NCI-H345 treated with DMSO at 0.1 percent for 48 hours (cell line): ENCODE data around the gene CBX6.

ENCODE experiments used
- DNase-seq: peaks from one replicate; lab custom pipeline; 2025; ENCODE audit not compliant: unreplicated experiment; lab: John Stamatoyannopoulos, UW

Gene CBX6

DNA sequence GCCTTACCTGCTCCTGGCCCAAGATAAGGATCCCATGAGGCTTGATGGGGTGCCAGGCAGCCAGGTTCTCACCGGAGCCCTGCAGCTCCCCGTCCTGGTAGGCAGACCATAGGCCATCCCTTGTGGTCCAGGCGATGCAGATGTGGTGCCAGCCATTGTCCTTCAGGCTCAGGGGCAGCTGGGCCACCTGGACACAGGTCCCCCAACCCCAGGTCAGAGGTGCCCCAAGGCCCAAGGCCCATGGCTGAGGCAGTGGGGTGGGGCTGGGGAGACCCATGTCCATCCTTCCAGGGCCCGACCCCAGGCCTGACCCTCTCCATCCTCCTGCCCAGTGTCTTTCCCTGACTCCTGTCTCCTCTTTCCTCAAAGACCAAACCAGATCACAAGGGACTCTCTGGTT is 48.9 kb downstream of the CBX6 start:
- DNase-seq, result no peak

GRCh38 chr22:38820020-38820419 is 52.0 kb downstream of the CBX6 start:
- no peak for DNase-seq

DNA sequence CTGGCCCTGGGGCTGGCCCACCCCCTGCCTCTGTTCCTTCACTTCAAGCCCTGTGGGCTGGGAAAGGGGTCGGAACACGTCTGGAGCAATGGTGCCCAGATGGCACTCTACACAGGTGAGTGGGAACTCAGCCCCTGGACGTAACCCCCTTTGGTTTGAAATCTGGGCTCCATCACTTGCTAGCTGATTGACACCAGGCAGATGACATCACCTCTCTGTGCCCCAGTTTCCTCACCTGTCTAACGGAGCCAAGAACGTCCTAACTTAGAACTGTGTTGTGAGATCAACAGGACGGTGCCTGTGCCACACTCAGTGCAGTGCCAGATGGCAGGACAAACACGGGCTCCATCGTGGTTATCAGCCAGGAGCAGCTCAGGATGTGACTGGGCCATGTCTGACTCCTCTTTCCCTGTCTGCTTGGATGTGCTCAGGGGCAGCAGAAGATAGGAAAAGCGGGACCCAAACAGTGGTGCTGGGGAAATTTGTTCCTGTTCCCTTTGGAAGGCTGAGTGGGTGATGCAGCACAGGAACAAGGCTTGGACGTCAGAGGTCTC is 52.6 kb downstream of the CBX6 start:
- DNase-seq, result no peak

DNA sequence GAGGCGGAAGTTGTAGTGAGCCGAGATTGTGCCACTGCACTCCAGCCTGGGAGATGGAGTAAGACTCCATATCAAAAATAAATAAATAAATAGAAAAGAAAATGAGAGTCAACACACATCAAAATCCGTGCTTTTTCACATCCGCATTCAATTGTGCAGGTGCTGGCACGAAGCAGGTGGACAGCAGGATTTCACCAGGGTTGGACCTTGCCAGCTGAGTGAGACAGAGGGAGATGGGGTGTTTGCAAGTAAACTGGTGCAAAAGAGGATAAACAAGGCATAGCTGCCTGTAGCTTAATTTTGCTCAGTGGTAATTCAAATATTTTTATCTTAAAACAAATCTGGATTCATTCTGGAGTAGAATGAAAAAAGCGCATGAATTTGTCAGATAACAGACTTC is 54.8 kb downstream of the CBX6 start:
- no peak for DNase-seq

DNA sequence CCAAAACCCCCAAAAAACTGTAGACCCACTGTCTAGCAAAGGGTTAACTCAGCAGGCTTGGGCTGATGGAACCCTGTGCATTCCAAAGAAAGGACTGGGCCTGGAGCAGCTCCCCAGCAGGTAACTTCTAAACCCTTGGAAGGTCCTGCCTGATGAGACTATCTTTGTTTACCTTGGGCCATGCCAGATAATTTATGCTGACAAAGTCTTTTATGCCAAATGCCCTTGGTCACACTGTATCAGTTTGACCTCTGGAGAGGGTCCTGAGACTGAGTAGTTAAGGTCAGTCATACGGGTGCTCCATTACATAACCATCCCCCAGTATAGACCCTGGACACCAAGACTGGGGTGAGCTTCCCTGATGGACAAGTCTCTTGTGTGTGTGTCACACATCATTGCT is 56.2 kb downstream of the CBX6 start:
- DNase-seq, result no peak
